GM23338 (cell line): ENCODE measurements around the gene ANKS1B. TPM values are rescaled to one million over a fixed set of nuclear protein-coding genes. Genes with fewer than 3 reads are reported as not detected.

ENCODE experiments used
- ATAC-seq: fragments of 200-7000 bp; cut with Tn5 transposase; 3 replicates; pipeline ENCODE4 v1.9.1; 2020
- DNase-seq: peaks from one replicate; pipeline ENCODE4 v3.0.0-alpha.2; 2015; ENCODE audit warnings: low spot score
- H2AFZ ChIP-seq: fragments of 200-600 bp; sonication (generic); 2 replicates; pipeline ENCODE4 v1.8.0; 2016; ENCODE audit warnings: antibody characterized with exemption, mild to moderate bottlenecking, moderate library complexity
- H3F3A ChIP-seq: fragments of 200-600 bp; sonication (generic); replicated peaks from 2 replicates; pipeline ENCODE4 v1.8.0; 2017; ENCODE audit warnings: antibody characterized with exemption, mixed run types, low read depth
- H3K27ac ChIP-seq: fragments of 200-600 bp; sonication (generic); 2 replicates; pipeline ENCODE4 v1.6.1; 2016; ENCODE audit warnings: low read depth
- H3K27me3 ChIP-seq: fragments of 200-600 bp; sonication (generic); 2 replicates; pipeline ENCODE4 v1.8.0; 2016; ENCODE audit warnings: mild to moderate bottlenecking, mixed run types, moderate library complexity; ENCODE audit not compliant: insufficient read depth
- H3K36me3 ChIP-seq: fragments of 200-600 bp; sonication (generic); 2 replicates; pipeline ENCODE4 v1.8.0; 2016; ENCODE audit warnings: mild to moderate bottlenecking; ENCODE audit not compliant: insufficient read depth
- H3K4me1 ChIP-seq: fragments of 200-600 bp; sonication (generic); 2 replicates; pipeline ENCODE4 v1.8.0; 2016; ENCODE audit warnings: mild to moderate bottlenecking, moderate library complexity; ENCODE audit not compliant: insufficient read depth
- H3K4me2 ChIP-seq: fragments of 200-600 bp; sonication (generic); 2 replicates; pipeline ENCODE4 v1.7.1; 2017; ENCODE audit warnings: mixed run types
- H3K4me3 ChIP-seq: fragments of 200-600 bp; sonication (generic); 2 replicates; pipeline ENCODE4 v1.6.1; 2016; ENCODE audit warnings: mixed run types
- H3K79me2 ChIP-seq: fragments of 200-600 bp; sonication (generic); replicated peaks from 2 replicates; pipeline ENCODE4 v1.8.0; 2017; ENCODE audit warnings: mild to moderate bottlenecking; ENCODE audit not compliant: insufficient read depth
- H3K9me2 ChIP-seq: fragments of 200-600 bp; sonication (generic); 2 replicates; pipeline ENCODE4 v1.8.0; 2017; ENCODE audit not compliant: insufficient read depth
- H4K20me1 ChIP-seq: fragments of 200-600 bp; sonication (generic); replicated peaks from 2 replicates; pipeline ENCODE4 v1.8.0; 2017; ENCODE audit warnings: mild to moderate bottlenecking; ENCODE audit not compliant: insufficient read depth
- H3K27ac Mint-ChIP-seq: 2 replicates; pipeline ENCODE4 v1.8.0; 2020; ENCODE audit warnings: inconsistent platforms, mild to moderate bottlenecking, moderate library complexity, mixed read lengths
- H3K27me3 Mint-ChIP-seq: 3 replicates; pipeline ENCODE4 v1.8.0; 2022; ENCODE audit warnings: low read depth, mild to moderate bottlenecking, moderate library complexity, mixed read lengths, inconsistent platforms; ENCODE audit not compliant: insufficient read depth, poor library complexity
- H3K36me3 Mint-ChIP-seq: 3 replicates; pipeline ENCODE4 v1.8.0; 2021; ENCODE audit warnings: low read depth, mild to moderate bottlenecking, inconsistent platforms, moderate library complexity, mixed read lengths
- H3K4me1 Mint-ChIP-seq: 3 replicates; pipeline ENCODE4 v1.8.0; 2020; ENCODE audit warnings: mild to moderate bottlenecking, inconsistent platforms, mixed read lengths
- H3K4me3 Mint-ChIP-seq: 3 replicates; pipeline ENCODE4 v1.8.0; 2021; ENCODE audit warnings: moderate library complexity, mild to moderate bottlenecking, inconsistent platforms, mixed read lengths
- H3K9me3 Mint-ChIP-seq: 3 replicates; pipeline ENCODE4 v1.8.0; 2020; ENCODE audit warnings: moderate library complexity, mild to moderate bottlenecking, inconsistent platforms, mixed read lengths
- CTCF ChIP-seq, 2 experiments: fragments of 200-600 bp in 1 of 2; sonication (generic) in 1 of 2; conservative IDR thresholded peaks; 2 replicates each; pipeline versions ENCODE4 v1.5.1 to v1.6.1; 2016 to 2017; ENCODE audit warnings: antibody characterized with exemption in 2 of 2, low read depth in 2 of 2, mild to moderate bottlenecking in 2 of 2, moderate library complexity in 1 of 2
- EZH2 ChIP-seq: fragments of 200-600 bp; sonication (generic); IDR thresholded peaks from one replicate; pipeline ENCODE4 v1.8.0; 2017; ENCODE audit warnings: antibody characterized with exemption, mild to moderate bottlenecking, low read depth; ENCODE audit not compliant: unreplicated experiment
- JUNB ChIP-seq: IDR thresholded peaks from one replicate; pipeline ENCODE4 v1.6.1; 2016; ENCODE audit warnings: antibody characterized with exemption; ENCODE audit not compliant: unreplicated experiment
- ZNF462 ChIP-seq: fragments of 250-450 bp; sonication (Bioruptor Pico); IDR thresholded peaks from 2 replicates; pipeline ENCODE4 v1.5.0; 2020; ENCODE audit warnings: mild to moderate bottlenecking, moderate library complexity
- polyA plus RNA-seq: library from polyadenylated mRNA; unstranded; fragments of >200 nt; fragmentation: Nextera tagmentation; extraction: Ambion mirVana; gene quantifications from 2 replicates; pipeline ENCODE4 v1.2.1, GENCODE V29; 2016
- total RNA-seq: library from RNA; depleted of rRNA; stranded (reverse); fragments of >200 nt; shearing (Covaris generic); gene quantifications from 2 replicates; pipeline ENCODE4 v1.2.3, GENCODE V29; 2014

ANKS1B gene
- total and polyA plus RNA-seq, 2 experiments from 2014 or later, result 4.3 to 5.8 TPM

GRCh38 chr12:98895086-98895651 lies 1089.6 kb downstream of the ANKS1B start:
- ATAC-seq (peak; percentile 70), DNase-seq (peak; percentile 69)
- H3K36me3 Mint-ChIP-seq, result no peaks in the 10 kb centered on the region; the same call in 2 of the 3 replicates
- Histone ChIP-seq H3K9me2 (no peaks in the 10 kb centered on the region), H4K20me1 (no peaks in the 10 kb centered on the region; the same call in none of the 2 replicates), H3K4me3 (peak overlapping the region; percentile 63), H3K27ac (no peak overlapping the region), H3K4me2 (peak overlapping the region; percentile 80), H2AFZ (peak overlapping the region; percentile 79; the same call in 1 of the 2 replicates), H3K4me1 (peaks cover 22% of the 10 kb centered on the region), H3K36me3 (no peaks in the 10 kb centered on the region), H3K79me2 (no peaks in the 10 kb centered on the region), H3F3A (no peaks in the 10 kb centered on the region), H3K27me3 (peaks cover 58% of the 10 kb centered on the region)
- H3K4me1 Mint-ChIP-seq, result peaks cover 20% of the 10 kb centered on the region; the same call in 2 of the 3 replicates
- peak overlapping the region; percentile 75 for H3K4me3 Mint-ChIP-seq
- TF ChIP-seq ZNF462 (0 out of 2 replicates have a peak, but pooled peaks have one; percentile 61), EZH2 (peak; percentile 62), CTCF (conservative IDR thresholded peaks at IDR 0.05; ENCODE audit: low read depth in 2 of 2) (peak in 1 of 2 experiments; percentile 22; a peak in 1 of 4 replicates), JUNB (no peak)
- no peaks in the 10 kb centered on the region for H3K9me3 Mint-ChIP-seq
- peaks cover 47% of the 10 kb centered on the region for H3K27me3 Mint-ChIP-seq
- H3K27ac Mint-ChIP-seq, result no peak overlapping the region
